RWPE1 (cell line): ENCODE data around the gene ERC2.

Experiments used
- CTCF ChIA-PET: fragments of 350-600 bp; sonication (Branson Sonifier 250); formaldehyde crosslinking; extraction: SDS; loops from one replicate; lab custom pipeline; 2021; lab: Yijun Ruan, JAX
- POLR2A ChIA-PET: fragments of 400-600 bp; formaldehyde crosslinking; extraction: SDS; loops from one replicate; lab custom pipeline; 2020; ENCODE audit warnings: antibody characterized with exemption; ENCODE audit not compliant: low non-redundant PET; lab: Yijun Ruan, JAX
- DNase-seq: peaks from one replicate; pipeline ENCODE4 v3.0.0; 2012; ENCODE audit warnings: low spot score
- H3K27ac ChIP-seq: fragments of 450-650 bp; 2 replicates; pipeline ENCODE4 v1.5.1; 2017
- CTCF ChIP-seq: fragments of 450-650 bp; conservative IDR thresholded peaks from 2 replicates; pipeline ENCODE4 v1.5.1; 2017; ENCODE audit warnings: low read depth, mild to moderate bottlenecking

Gene ERC2

DNA sequence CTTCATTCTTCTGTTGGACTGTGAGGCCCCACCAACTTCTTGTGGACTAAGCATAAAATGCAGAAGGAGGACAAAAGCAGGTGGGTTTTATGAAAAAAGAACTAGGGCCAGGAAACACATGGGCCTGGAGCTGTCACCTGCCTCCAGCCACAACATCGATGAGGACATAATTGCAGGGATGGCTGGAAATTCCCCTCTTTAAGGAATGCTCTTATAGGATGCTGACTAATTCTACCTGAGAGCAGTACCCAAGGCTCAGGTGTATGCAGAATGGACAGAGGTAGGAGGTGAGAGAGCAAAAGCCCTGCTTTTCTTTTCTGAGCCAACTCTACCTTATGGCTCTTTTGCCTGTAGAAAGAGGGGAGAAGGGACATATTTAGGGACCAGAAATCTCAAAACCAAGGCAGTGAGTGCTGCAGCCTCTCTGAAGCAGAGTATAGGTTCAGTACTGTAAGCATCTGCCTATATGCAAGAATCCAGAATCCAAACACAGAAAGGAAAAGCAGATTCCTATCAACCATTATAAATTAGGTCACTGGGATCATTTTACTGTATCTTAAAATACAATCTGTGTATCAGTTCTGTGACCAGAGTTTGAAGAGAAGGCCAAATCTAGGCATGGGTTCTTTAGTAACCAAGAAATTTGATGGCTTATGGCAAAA, 775.8 kb downstream of the ERC2 start:
- TF ChIP-seq CTCF, result no peak
- DNase-seq, result no peak
- ChIA-PET POLR2A (no interaction called here), CTCF (no interaction called here)
- H3K27ac ChIP-seq, result no peak overlapping the region

- no peak overlapping the region for H3K27ac ChIP-seq
- TF ChIP-seq CTCF, result no peak
- DNase-seq, result no peak
- ChIA-PET CTCF (no interaction called here), POLR2A (no interaction called here)
Measured at GRCh38 chr3:55691141-55691540, 777.1 kb downstream of the ERC2 start.

GRCh38 chr3:55690726-55691125, 777.5 kb downstream of the ERC2 start:
- POLR2A ChIA-PET, result no interaction called here
- DNase-seq, result no peak
- H3K27ac ChIP-seq, result no peak overlapping the region
- CTCF ChIA-PET, result no interaction called here
- no peak for TF ChIP-seq CTCF

DNA sequence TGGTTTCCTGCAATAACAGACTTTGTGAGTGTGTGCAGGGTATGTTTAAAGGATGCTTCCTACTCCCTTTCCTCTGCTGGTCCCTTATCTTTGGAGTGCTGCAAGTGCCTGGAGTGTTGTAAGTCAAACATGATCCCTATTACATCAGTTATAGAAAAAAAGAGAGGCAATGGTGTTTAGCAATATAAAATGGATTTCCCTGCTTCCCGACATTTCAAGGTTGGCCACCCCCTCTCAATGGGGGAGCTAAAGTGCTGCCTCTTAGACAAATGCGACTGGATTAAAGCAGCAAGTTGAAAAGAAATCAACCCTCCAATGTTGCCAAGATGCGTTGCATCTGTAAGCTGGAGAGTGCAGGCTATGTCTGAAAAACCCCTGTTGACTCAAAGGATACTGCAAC, 778.1 kb downstream of the ERC2 start:
- ChIA-PET POLR2A (no interaction called here), CTCF (no interaction called here)
- TF ChIP-seq CTCF, result no peak
- no peak for DNase-seq
- H3K27ac ChIP-seq, result no peak overlapping the region

DNA sequence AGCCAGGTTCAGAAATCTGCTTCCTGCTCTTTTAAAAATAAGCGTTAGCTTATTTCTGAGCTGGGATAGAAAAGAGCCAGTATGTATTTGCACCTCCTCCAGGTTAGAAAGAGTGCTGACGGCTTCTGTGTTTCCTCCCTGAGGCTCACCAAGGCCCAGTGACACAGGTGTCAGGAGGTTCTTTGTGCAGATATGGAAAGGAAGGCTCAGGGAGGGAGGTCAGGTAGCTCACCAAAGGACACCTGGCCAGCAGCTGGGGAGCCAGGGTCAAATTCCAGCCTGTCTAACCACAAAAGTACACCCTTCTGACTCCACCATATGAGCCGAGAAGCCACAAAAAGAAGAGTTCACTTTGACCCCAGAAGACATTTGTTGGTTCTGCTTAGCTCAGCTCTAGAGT, 780.1 kb downstream of the ERC2 start:
- no peak for TF ChIP-seq CTCF
- DNase-seq, result no peak
- H3K27ac ChIP-seq, result no peak overlapping the region
- POLR2A ChIA-PET, result no interaction called here
- CTCF ChIA-PET, result no interaction called here

- no peak overlapping the region for H3K27ac ChIP-seq
- no peak for TF ChIP-seq CTCF
- ChIA-PET POLR2A (no interaction called here), CTCF (no interaction called here)
- DNase-seq, result no peak
Measured at GRCh38 chr3:55687526-55687925, 780.7 kb downstream of the ERC2 start.
